Measurements from ENCODE around the gene FCHO2. TPM values are rescaled to one million over a fixed set of nuclear protein-coding genes. Genes with fewer than 3 reads are reported as not detected.

The FCHO2 gene
- total and polyA plus RNA-seq, 2 experiments from 2014 or later, result 13.5 to 18.6 TPM

DNA sequence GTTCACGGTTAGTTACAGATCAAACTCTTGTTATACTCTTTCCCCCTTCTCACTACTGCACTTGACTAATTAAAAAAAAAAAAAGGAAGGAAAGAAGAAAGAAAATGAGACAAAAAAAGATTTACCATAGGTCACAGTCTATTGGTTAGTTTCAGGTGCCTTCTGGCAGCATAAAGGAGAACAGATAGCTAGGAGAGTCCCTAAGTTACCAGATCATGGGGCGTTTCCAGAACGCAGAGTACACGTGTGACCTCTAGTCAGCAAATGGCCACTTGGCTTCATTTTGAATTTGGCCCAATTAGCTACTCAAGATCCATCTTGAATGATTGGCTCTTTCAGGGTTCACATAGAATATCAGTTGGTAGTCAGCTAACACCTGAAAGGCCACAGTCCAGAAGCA, 144.3 kb downstream of the FCHO2 start:
- TF ChIP-seq EZH2phosphoT487 (IDR thresholded peaks at IDR 0.05; ENCODE audit: insufficient read depth, low read depth), result no peak
- TF ChIP-seq EZH2 (IDR thresholded peaks at IDR 0.05; ENCODE audit: insufficient read depth, poor library complexity, severe bottlenecking), result no peak
- no peaks in the 10 kb centered on the region for H3K9me2 ChIP-seq (ENCODE audit: insufficient read depth)
- 71 to 77% methylated on average over 4 of the region's 4 CpGs for WGBS, 2 experiments (ENCODE audit: low coverage in 1 of 2, low lambda C conversion rate in 2 of 2, missing lambda C conversion rate in 2 of 2)
- no peak overlapping the region for H3K9ac ChIP-seq
- no peaks in the 10 kb centered on the region for H3K4me1 ChIP-seq (ENCODE audit: insufficient read depth)
- no peaks in the 10 kb centered on the region for H3K9me3 ChIP-seq (ENCODE audit: low read depth)
- H3K36me3 ChIP-seq (ENCODE audit: low read depth), result no peaks in the 10 kb centered on the region
- no peaks in the 10 kb centered on the region for H3K79me2 ChIP-seq (ENCODE audit: insufficient read depth)
- H3K4me3 ChIP-seq, result no peak overlapping the region
- no peak overlapping the region for H3K27ac ChIP-seq
- no peak overlapping the region for H2AFZ ChIP-seq
- no peaks in the 10 kb centered on the region for H4K20me1 ChIP-seq (ENCODE audit: insufficient read depth)
- H3K27me3 ChIP-seq (replicated peaks; ENCODE audit: insufficient read depth), result no peaks in the 10 kb centered on the region
- H3F3A ChIP-seq (ENCODE audit: insufficient read depth), result no peaks in the 10 kb centered on the region
- H3K4me2 ChIP-seq (ENCODE audit: unreplicated experiment), result no peak overlapping the region
- in situ Hi-C loops (cut with MboI), result no loop called here
- no peak for DNase-seq

- no peak for TF ChIP-seq EZH2phosphoT487 (IDR thresholded peaks at IDR 0.05; ENCODE audit: insufficient read depth, low read depth)
- TF ChIP-seq EZH2 (IDR thresholded peaks at IDR 0.05; ENCODE audit: insufficient read depth, poor library complexity, severe bottlenecking), result no peak
- Histone ChIP-seq H4K20me1 (ENCODE audit: insufficient read depth) (no peaks in the 10 kb centered on the region), H3K27ac (no peak overlapping the region), H3K4me3 (no peak overlapping the region), H3K9me3 (ENCODE audit: low read depth) (no peaks in the 10 kb centered on the region), H3K36me3 (ENCODE audit: low read depth) (no peaks in the 10 kb centered on the region), H3F3A (ENCODE audit: insufficient read depth) (no peaks in the 10 kb centered on the region), H3K9me2 (ENCODE audit: insufficient read depth) (no peaks in the 10 kb centered on the region), H3K4me1 (ENCODE audit: insufficient read depth) (no peaks in the 10 kb centered on the region), H3K27me3 (replicated peaks; ENCODE audit: insufficient read depth) (no peaks in the 10 kb centered on the region), H2AFZ (no peak overlapping the region), H3K79me2 (ENCODE audit: insufficient read depth) (no peaks in the 10 kb centered on the region), H3K9ac (no peak overlapping the region), H3K4me2 (ENCODE audit: unreplicated experiment) (no peak overlapping the region)
- 73% methylated on average over 4 of the region's 4 CpGs for WGBS, 2 experiments (ENCODE audit: low coverage in 1 of 2, low lambda C conversion rate in 2 of 2, missing lambda C conversion rate in 2 of 2)
- DNase-seq, result no peak
- in situ Hi-C loops (cut with MboI), result no loop called here
Observed at GRCh38 chr5:73103870-73104299, 148.0 kb downstream of the FCHO2 start.

GRCh38 chr5:73104326-73104725, 148.5 kb downstream of the FCHO2 start:
- H3K9me3 ChIP-seq (ENCODE audit: low read depth), result no peaks in the 10 kb centered on the region
- H3F3A ChIP-seq (ENCODE audit: insufficient read depth), result no peaks in the 10 kb centered on the region
- no peaks in the 10 kb centered on the region for H3K79me2 ChIP-seq (ENCODE audit: insufficient read depth)
- no peaks in the 10 kb centered on the region for H3K36me3 ChIP-seq (ENCODE audit: low read depth)
- H3K4me3 ChIP-seq, result no peak overlapping the region
- WGBS, 2 experiments (ENCODE audit: low coverage in 1 of 2, low lambda C conversion rate in 2 of 2, missing lambda C conversion rate in 2 of 2), result 65 to 67% methylated on average over 1 of the region's 1 CpG
- TF ChIP-seq EZH2phosphoT487 (IDR thresholded peaks at IDR 0.05; ENCODE audit: insufficient read depth, low read depth) (no peak), EZH2 (IDR thresholded peaks at IDR 0.05; ENCODE audit: insufficient read depth, poor library complexity, severe bottlenecking) (no peak)
- no peak overlapping the region for H2AFZ ChIP-seq
- no peaks in the 10 kb centered on the region for H3K9me2 ChIP-seq (ENCODE audit: insufficient read depth)
- H3K27ac ChIP-seq, result no peak overlapping the region
- no peak overlapping the region for H3K4me2 ChIP-seq (ENCODE audit: unreplicated experiment)
- DNase-seq, result no peak
- in situ Hi-C loops (cut with MboI), result no loop called here
- no peaks in the 10 kb centered on the region for H4K20me1 ChIP-seq (ENCODE audit: insufficient read depth)
- H3K27me3 ChIP-seq (replicated peaks; ENCODE audit: insufficient read depth), result no peaks in the 10 kb centered on the region
- H3K4me1 ChIP-seq (ENCODE audit: insufficient read depth), result no peaks in the 10 kb centered on the region
- H3K9ac ChIP-seq, result no peak overlapping the region

DNA sequence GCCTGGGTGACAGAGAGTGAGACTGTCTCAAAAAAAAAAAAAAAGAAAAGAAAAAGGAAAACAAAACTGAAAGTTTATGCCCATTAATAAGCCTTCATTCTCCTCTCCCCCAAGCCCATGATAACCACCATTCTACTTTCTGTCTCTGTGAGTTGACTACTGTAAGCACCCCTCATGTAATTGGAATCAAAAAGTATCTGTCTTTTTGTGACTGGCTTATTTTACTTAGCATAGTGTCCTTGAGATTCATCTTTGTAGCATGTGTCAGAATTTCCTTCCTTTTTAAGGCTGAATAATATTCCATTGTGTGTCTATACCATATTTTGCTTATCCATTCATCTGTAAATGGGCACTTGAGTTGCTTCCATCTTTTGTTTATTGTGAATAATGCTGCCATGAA, 150.5 kb downstream of the FCHO2 start:
- H3K27ac ChIP-seq, result no peak overlapping the region
- H3K4me2 ChIP-seq (ENCODE audit: unreplicated experiment), result no peak overlapping the region
- no peaks in the 10 kb centered on the region for H3K9me2 ChIP-seq (ENCODE audit: insufficient read depth)
- no peaks in the 10 kb centered on the region for H3K9me3 ChIP-seq (ENCODE audit: low read depth)
- no peaks in the 10 kb centered on the region for H3K4me1 ChIP-seq (ENCODE audit: insufficient read depth)
- no peak for DNase-seq
- no peak overlapping the region for H3K4me3 ChIP-seq
- no peaks in the 10 kb centered on the region for H4K20me1 ChIP-seq (ENCODE audit: insufficient read depth)
- no peak overlapping the region for H2AFZ ChIP-seq
- no peaks in the 10 kb centered on the region for H3K79me2 ChIP-seq (ENCODE audit: insufficient read depth)
- H3K27me3 ChIP-seq (replicated peaks; ENCODE audit: insufficient read depth), result no peaks in the 10 kb centered on the region
- H3F3A ChIP-seq (ENCODE audit: insufficient read depth), result no peaks in the 10 kb centered on the region
- H3K9ac ChIP-seq, result no peak overlapping the region
- TF ChIP-seq EZH2 (IDR thresholded peaks at IDR 0.05; ENCODE audit: insufficient read depth, poor library complexity, severe bottlenecking), result no peak
- TF ChIP-seq EZH2phosphoT487 (IDR thresholded peaks at IDR 0.05; ENCODE audit: insufficient read depth, low read depth), result no peak
- no peaks in the 10 kb centered on the region for H3K36me3 ChIP-seq (ENCODE audit: low read depth)
- in situ Hi-C loops (cut with MboI), result no loop called here

DNA sequence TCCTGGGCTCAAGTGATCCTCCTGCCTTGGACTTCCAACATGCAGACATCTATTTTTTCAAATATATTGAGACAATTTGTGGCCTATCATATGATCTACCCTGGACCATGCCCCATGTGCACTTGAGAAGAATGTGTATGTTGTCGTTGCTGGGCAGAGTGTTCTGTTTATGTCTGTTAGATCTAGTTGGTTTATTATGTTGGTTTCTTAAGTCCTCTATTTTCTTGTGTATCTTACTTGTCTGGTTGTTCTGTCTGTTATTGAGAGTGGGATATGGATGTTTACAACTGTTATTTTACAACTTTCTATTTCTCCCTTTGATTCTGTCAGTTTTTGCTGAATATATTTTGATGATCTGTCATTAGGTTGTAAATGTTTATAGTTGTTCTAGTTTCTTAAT, 154.3 kb downstream of the FCHO2 start:
- H3K9ac ChIP-seq, result no peak overlapping the region

More for the DNA sequence above, 154.3 kb downstream of the FCHO2 start:
- Histone ChIP-seq H3K4me2 (ENCODE audit: unreplicated experiment) (no peak overlapping the region), H3K27me3 (replicated peaks; ENCODE audit: insufficient read depth) (no peaks in the 10 kb centered on the region), H3K9me3 (ENCODE audit: low read depth) (no peaks in the 10 kb centered on the region), H4K20me1 (ENCODE audit: insufficient read depth) (no peaks in the 10 kb centered on the region), H3K9me2 (ENCODE audit: insufficient read depth) (no peaks in the 10 kb centered on the region), H3K4me1 (ENCODE audit: insufficient read depth) (peaks cover 6% of the 10 kb centered on the region), H3F3A (ENCODE audit: insufficient read depth) (peaks cover 7% of the 10 kb centered on the region), H3K36me3 (ENCODE audit: low read depth) (no peaks in the 10 kb centered on the region), H2AFZ (no peak overlapping the region), H3K79me2 (ENCODE audit: insufficient read depth) (no peaks in the 10 kb centered on the region), H3K4me3 (no peak overlapping the region), H3K27ac (no peak overlapping the region)
- DNase-seq, result no peak
- TF ChIP-seq EZH2 (IDR thresholded peaks at IDR 0.05; ENCODE audit: insufficient read depth, poor library complexity, severe bottlenecking) (no peak), EZH2phosphoT487 (IDR thresholded peaks at IDR 0.05; ENCODE audit: insufficient read depth, low read depth) (no peak)
- in situ Hi-C loops (cut with MboI), result no loop called here
- WGBS, 2 experiments (ENCODE audit: low coverage in 1 of 2, low lambda C conversion rate in 2 of 2, missing lambda C conversion rate in 2 of 2), result 96 to 100% methylated on average over 1 of the region's 1 CpG

All from GM23248 (cell line).